COR-L47 (cell line): ENCODE results near the gene ZSCAN20.

Experiments
- DNase-seq: peaks from one replicate; lab custom pipeline; 2025; lab: John Stamatoyannopoulos, UW

Gene ZSCAN20

GRCh38 chr1:33443705-33444180 is 28.7 kb upstream of the ZSCAN20 start:
- no peak for DNase-seq

DNA sequence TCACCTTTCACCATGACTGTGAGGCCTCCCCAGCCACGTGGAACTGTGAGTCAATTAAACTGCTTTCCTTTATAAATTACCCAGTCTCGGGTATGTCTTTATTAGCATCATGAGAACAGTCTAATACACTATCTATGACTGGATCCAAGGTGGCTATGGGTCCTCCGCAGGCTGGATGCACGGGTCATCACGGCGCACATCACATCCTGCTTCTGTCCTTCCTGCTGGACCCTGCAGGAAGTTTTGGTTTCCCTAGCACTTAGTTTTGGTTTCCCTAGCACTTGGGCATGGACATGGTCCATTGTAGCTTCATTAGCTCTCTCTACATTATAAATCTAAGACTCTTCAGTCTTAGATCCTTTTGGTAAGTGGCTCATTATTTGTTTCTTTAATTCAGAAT is 27.3 kb upstream of the ZSCAN20 start:
- DNase-seq = no peak

- DNase-seq = no peak
Measured at GRCh38 chr1:33446590-33446989, 25.9 kb upstream of the ZSCAN20 start.

DNA sequence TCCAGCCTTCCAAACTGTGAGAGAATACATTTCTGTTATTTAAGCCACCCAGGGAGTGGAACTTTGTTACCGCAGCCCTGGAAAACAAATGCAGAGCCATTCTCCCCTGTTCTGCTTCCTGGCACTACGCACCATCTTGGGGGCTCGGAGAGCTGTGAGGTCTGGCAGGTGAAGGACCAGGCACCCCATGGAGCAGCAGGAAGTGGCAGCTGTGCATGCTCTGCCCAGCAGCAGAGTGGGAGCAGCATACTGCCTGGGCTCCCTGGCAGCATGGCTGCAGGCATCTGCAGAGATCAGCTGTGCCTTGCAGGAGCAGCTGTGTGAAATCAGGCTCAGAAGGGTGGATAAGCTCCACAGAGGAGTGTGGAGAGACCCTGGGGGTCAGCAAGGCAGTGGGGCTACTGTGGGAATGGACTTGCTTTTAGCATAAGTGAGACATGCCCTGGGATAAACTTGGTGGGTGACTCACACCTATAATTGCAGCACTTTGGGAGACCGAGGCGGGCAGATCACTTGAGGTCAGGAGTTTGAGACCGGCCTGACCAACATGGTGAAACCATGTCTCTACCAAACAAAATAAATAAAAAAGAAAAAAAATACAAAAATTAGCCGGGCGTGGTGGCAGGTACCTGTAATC is 17.7 kb upstream of the ZSCAN20 start:
- DNase-seq = no peak

- peak; percentile 51 for DNase-seq
Measured at GRCh38 chr1:33455539-33456501, 16.6 kb upstream of the ZSCAN20 start.

DNA sequence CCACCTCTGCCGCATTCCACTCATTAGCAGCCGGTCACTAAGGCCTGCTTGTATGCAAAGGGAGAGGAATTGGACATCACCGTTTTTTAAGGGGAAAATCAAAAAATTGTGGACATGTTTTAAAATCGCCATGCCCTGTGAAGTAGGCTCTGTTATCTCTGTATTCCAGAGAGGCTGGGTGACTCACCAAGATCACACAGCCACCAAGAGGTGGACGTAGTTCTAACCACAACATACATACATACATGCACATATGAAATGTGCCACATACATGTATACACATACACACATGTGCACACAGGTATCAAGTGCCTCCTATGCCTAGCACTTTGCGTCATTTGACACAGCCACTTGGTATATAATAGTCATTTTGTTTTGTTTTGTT is 16.0 kb upstream of the ZSCAN20 start:
- DNase-seq = no peak

- no peak for DNase-seq
Measured at GRCh38 chr1:33459691-33460090, 12.8 kb upstream of the ZSCAN20 start.

- no peak for DNase-seq
Measured at GRCh38 chr1:33460144-33460543, 12.3 kb upstream of the ZSCAN20 start.

- DNase-seq = no peak
Measured at GRCh38 chr1:33460947-33461629, 11.4 kb upstream of the ZSCAN20 start.

- DNase-seq = no peak
Measured at GRCh38 chr1:33462405-33463164, 9.9 kb upstream of the ZSCAN20 start.

DNA sequence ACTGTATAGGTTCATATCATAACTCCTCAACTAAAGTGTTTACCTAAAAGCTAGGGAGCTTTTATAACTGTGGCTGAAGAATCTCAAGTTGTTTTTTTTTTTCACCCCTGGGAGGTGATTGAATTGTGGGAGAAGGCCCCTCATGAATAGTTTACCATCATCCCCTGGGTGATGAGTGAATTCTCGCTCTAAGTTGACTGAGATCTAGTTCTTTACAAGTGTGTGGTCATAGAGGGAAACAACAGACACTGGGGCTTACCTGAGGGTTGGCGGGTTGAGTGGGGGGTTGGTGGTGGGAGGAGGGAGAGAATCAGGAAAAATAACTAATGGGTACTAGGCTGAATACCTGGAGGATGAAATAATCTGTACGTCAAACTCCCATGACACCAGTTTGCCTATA is 7.9 kb upstream of the ZSCAN20 start:
- no peak for DNase-seq

DNA sequence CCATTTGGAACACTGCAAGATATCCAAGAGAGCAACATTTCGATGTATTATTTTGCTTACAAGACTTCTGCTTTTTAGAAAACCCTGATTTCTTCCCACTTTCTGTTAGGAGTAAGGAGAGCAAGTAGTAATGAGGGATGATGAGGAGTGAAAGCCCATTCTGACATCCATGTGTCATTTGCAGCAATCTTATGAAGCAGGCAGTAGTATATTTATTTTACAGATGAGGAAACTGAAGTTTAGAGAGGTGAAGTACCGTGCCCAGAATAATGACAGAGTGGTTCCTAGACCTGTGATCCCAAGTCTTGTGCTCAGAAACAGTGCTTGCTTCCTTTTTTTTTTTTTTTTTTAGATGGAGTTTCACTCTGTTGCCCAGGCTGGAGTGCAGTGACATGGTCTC is 7.1 kb upstream of the ZSCAN20 start:
- no peak for DNase-seq

DNA sequence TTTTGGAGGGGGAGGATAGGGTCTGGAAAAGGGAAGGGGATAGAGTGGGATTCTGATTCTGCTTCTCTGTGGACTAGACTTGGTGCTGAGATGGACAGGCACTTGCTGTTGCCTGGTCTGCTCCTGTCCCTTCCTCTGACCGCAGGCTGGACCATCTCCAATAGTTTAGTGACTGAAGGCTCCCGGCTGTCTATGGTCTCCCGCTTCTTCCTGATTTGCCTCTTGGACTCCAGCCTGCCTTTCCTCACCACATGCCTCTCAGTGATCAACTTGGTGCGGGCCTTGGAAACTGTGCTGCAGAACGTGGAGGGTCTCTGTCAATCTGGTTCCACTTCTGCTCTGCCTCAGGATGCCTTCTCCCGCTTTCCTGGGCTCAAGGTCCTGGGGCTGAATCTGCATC is 6.3 kb upstream of the ZSCAN20 start:
- DNase-seq = no peak

GRCh38 chr1:33468011-33468410 is 4.4 kb upstream of the ZSCAN20 start:
- no peak for DNase-seq

DNA sequence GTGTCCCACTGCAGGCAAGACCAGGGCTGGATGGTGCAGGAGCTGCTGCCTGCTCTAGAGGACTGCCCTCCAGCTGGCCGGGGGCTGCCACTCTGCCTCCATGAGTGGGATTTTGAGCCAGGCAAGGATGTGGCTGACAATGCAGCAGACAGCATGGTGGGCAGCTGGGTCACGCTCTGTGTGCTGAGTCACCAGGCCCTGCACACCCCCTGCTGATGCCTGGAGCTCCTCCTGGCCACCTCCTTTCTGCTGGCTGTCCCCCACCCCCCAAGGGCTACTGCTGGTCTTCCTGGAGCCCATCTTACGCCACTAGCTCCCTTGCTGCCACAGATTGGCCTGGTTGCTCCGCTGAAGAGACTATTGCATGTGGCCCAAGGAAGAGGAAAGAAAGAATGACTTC is 3.9 kb upstream of the ZSCAN20 start:
- DNase-seq = no peak

GRCh38 chr1:33468967-33469366 is 3.5 kb upstream of the ZSCAN20 start:
- no peak for DNase-seq

- no peak for DNase-seq
Measured at GRCh38 chr1:33469691-33470090, 2.8 kb upstream of the ZSCAN20 start.

GRCh38 chr1:33470495-33471012 is 1.9 kb upstream of the ZSCAN20 start:
- peak; percentile 76 for DNase-seq

DNA sequence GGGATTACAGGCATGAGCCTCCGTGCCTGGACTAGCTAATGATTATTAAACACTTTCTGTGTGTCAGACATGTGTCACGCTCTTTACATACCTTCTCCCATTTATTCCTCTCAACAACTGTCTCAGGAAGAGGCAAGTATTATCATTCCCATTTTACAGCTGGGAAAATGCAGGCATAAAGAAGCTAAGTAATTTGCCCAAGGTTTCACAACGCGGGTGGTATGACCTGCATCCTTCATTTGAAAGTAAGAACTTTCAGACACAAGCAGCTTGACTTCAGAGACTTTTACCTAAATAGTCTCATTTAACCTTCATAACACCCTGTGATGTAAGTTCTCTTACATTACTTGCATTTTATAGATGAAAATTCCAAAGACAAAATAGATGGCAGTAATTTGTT is 1.0 kb upstream of the ZSCAN20 start:
- DNase-seq = no peak

DNA sequence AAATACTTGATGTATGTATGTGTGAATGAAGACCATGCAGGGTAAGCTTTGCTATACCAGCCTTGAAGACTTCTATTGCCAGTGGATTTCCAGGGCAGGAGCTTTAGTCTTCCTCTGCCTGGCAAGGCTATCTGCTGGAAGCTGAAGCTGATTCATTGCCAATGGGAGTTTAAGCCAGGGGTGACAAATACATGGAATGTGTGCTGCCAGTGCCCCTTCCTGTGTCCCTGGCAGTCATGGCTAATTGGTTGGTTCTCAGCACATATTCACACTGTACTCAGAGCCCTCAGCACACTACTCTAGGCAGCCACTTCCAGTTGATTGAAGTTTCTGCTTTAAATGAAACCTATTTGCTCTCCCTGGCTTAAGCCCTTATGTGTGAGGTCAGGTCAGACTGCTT is 1.5 kb downstream of the ZSCAN20 start:
- DNase-seq = no peak

DNA sequence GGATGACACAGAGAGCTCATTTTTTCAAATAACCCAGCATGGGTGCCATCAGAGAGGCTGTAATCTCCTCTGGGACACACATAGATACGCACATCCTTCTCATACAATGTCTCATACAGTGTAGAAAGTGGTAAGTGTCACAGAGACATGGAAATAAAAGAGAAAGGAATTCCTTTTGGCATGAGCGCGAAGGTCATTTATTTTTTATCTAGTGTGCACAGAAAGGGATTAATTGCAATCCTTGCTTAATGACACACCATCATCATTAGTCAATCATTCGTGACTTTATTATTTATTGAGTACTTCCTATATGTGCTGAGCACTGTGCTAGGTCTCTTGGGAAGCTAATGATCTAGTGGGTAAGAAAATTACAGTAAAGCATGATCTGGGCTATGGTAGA is 5.0 kb downstream of the ZSCAN20 start:
- DNase-seq = no peak

- DNase-seq = no peak
Measured at GRCh38 chr1:33482412-33482811, 10.0 kb downstream of the ZSCAN20 start.
